H9 (cell line): Measurements from ENCODE around the gene RSPH3. TPM values are rescaled to one million over a fixed set of nuclear protein-coding genes. Genes with fewer than 3 reads are reported as not detected.

Experiments
- DNase-seq: peaks from one replicate; pipeline ENCODE4 v3.0.0-alpha.2; 2017
- H2AFZ ChIP-seq: one replicate; pipeline ENCODE4 v1.6.1; 2013; ENCODE audit warnings: mild to moderate bottlenecking, low read length, control low read depth, moderate library complexity
- H2AK5ac ChIP-seq: 2 replicates; pipeline ENCODE4 v1.6.1; 2013; ENCODE audit warnings: low read length, control low read depth, mixed read lengths; ENCODE audit not compliant: insufficient read length
- H2BK120ac ChIP-seq: one replicate; pipeline ENCODE4 v1.6.1; 2013; ENCODE audit warnings: low read depth, mild to moderate bottlenecking, low read length, control low read depth, inconsistent platforms; ENCODE audit not compliant: poor library complexity, severe bottlenecking
- H2BK12ac ChIP-seq: 2 replicates; pipeline ENCODE4 v1.6.1; 2013; ENCODE audit warnings: low read length, control low read depth, mixed read lengths, low read depth; ENCODE audit not compliant: insufficient read length
- H2BK15ac ChIP-seq: 2 replicates; pipeline ENCODE4 v1.6.1; 2013; ENCODE audit warnings: low read depth, low read length, control low read depth
- H2BK20ac ChIP-seq: one replicate; pipeline ENCODE4 v1.6.1; 2013; ENCODE audit warnings: low read depth, mild to moderate bottlenecking, low read length, control low read depth, inconsistent platforms; ENCODE audit not compliant: poor library complexity, severe bottlenecking
- H2BK5ac ChIP-seq: 2 replicates; pipeline ENCODE4 v1.6.1; 2013; ENCODE audit warnings: low read length, control low read depth, mixed read lengths; ENCODE audit not compliant: insufficient read length
- H3K14ac ChIP-seq: 2 replicates; pipeline ENCODE4 v1.6.1; 2013; ENCODE audit warnings: low read length, control low read depth; ENCODE audit not compliant: insufficient read depth
- H3K18ac ChIP-seq: 2 replicates; pipeline ENCODE4 v1.6.1; 2013; ENCODE audit warnings: low read depth, mild to moderate bottlenecking, mixed read lengths, low read length, control low read depth; ENCODE audit not compliant: insufficient read length
- H3K23ac ChIP-seq: 2 replicates; pipeline ENCODE4 v1.6.1; 2013; ENCODE audit warnings: low read length, control low read depth, mixed read lengths, low read depth; ENCODE audit not compliant: insufficient read length
- H3K23me2 ChIP-seq: 2 replicates; pipeline ENCODE4 v1.6.1; 2013; ENCODE audit warnings: low read depth, mild to moderate bottlenecking, mixed read lengths, low read length, control low read depth; ENCODE audit not compliant: insufficient read length, poor library complexity, severe bottlenecking
- H3K27ac ChIP-seq: 2 replicates; pipeline ENCODE4 v1.5.1; 2013; ENCODE audit warnings: low read length, control low read depth, mixed read lengths, low read depth; ENCODE audit not compliant: insufficient read length
- H3K27me3 ChIP-seq: 2 replicates; pipeline ENCODE4 v1.6.1; 2013; ENCODE audit warnings: low read length, control low read depth, inconsistent platforms; ENCODE audit not compliant: insufficient read depth
- H3K4ac ChIP-seq: 2 replicates; pipeline ENCODE4 v1.6.1; 2013; ENCODE audit warnings: low read depth, mild to moderate bottlenecking, control low read depth, inconsistent platforms, low read length, moderate library complexity
- H3K4me1 ChIP-seq: 2 replicates; pipeline ENCODE4 v1.6.1; 2013; ENCODE audit warnings: low read length, control low read depth, inconsistent platforms; ENCODE audit not compliant: insufficient read depth
- H3K4me2 ChIP-seq: 2 replicates; pipeline ENCODE4 v1.6.1; 2013; ENCODE audit warnings: low read length, control low read depth, mixed read lengths; ENCODE audit not compliant: insufficient read length, insufficient read depth
- H3K56ac ChIP-seq: 2 replicates; pipeline ENCODE4 v1.6.1; 2013; ENCODE audit warnings: low read depth, mild to moderate bottlenecking, mixed read lengths, low read length, control low read depth; ENCODE audit not compliant: insufficient read length
- H3K79me1 ChIP-seq: 2 replicates; pipeline ENCODE4 v1.6.1; 2013; ENCODE audit warnings: low read depth, mild to moderate bottlenecking, moderate library complexity, low read length, control low read depth, inconsistent platforms; ENCODE audit not compliant: insufficient read depth, poor library complexity, severe bottlenecking
- H3K79me2 ChIP-seq: 2 replicates; pipeline ENCODE4 v1.6.1; 2013; ENCODE audit warnings: low read length, control low read depth, inconsistent platforms; ENCODE audit not compliant: insufficient read depth
- H3K9ac ChIP-seq: 2 replicates; pipeline ENCODE4 v1.6.1; 2013; ENCODE audit warnings: low read length, control low read depth, mixed read lengths; ENCODE audit not compliant: insufficient read length; ENCODE audit errors: extremely low read depth
- H3K9me3 ChIP-seq: one replicate; pipeline ENCODE4 v1.6.1; 2013; ENCODE audit warnings: low read depth, low read length, inconsistent platforms; ENCODE audit not compliant: control insufficient read depth
- H3T11ph ChIP-seq: one replicate; pipeline ENCODE4 v1.6.1; 2013; ENCODE audit warnings: mild to moderate bottlenecking, low read length, control low read depth, inconsistent platforms
- H4K20me1 ChIP-seq: one replicate; pipeline ENCODE4 v1.6.1; 2013; ENCODE audit not compliant: control insufficient read depth, insufficient read length, insufficient read depth
- H4K5ac ChIP-seq: 2 replicates; pipeline ENCODE4 v1.6.1; 2013; ENCODE audit warnings: low read depth, mild to moderate bottlenecking, mixed read lengths, low read length, control low read depth; ENCODE audit not compliant: insufficient read length
- H4K8ac ChIP-seq: replicated peaks from 2 replicates; pipeline ENCODE4 v1.6.1; 2013; ENCODE audit warnings: low read length, control low read depth, mixed read lengths, low read depth; ENCODE audit not compliant: insufficient read length
- H4K91ac ChIP-seq: 2 replicates; pipeline ENCODE4 v1.6.1; 2013; ENCODE audit warnings: low read depth, mild to moderate bottlenecking, moderate library complexity, mixed read lengths, low read length, control low read depth; ENCODE audit not compliant: insufficient read length
- H3K27ac Mint-ChIP-seq, 3 experiments: 2 replicates in 2 of 3; 3 replicates in 1 of 3; pipeline ENCODE4 v1.8.0; 2020 to 2021; ENCODE audit warnings: mixed read lengths in 3 of 3, mild to moderate bottlenecking in 1 of 3, moderate library complexity in 1 of 3
- H3K27me3 Mint-ChIP-seq: 2 replicates; pipeline ENCODE4 v1.8.0; 2021; ENCODE audit warnings: low read depth, mild to moderate bottlenecking, moderate library complexity, mixed read lengths
- H3K36me3 Mint-ChIP-seq, 3 experiments: 2 replicates in 2 of 3; 3 replicates in 1 of 3; pipeline ENCODE4 v1.8.0; 2020 to 2021; ENCODE audit warnings: low read depth in 3 of 3, mixed read lengths in 3 of 3; ENCODE audit not compliant: insufficient read depth in 1 of 3
- H3K4me1 Mint-ChIP-seq, 2 experiments: 2 replicates each; pipeline ENCODE4 v1.8.0; 2020; ENCODE audit warnings: mixed read lengths in 2 of 2
- H3K4me3 Mint-ChIP-seq, 2 experiments: 2 replicates in 1 of 2; 3 replicates in 1 of 2; pipeline ENCODE4 v1.8.0; 2020 to 2021; ENCODE audit warnings: mild to moderate bottlenecking in 2 of 2, mixed read lengths in 2 of 2, moderate library complexity in 1 of 2
- H3K9me3 Mint-ChIP-seq, 2 experiments: 2 replicates in 1 of 2; 3 replicates in 1 of 2; pipeline ENCODE4 v1.8.0; 2020; ENCODE audit warnings: mild to moderate bottlenecking in 2 of 2, mixed read lengths in 2 of 2, moderate library complexity in 1 of 2
- WGBS: extraction: QIAGEN DNeasy Blood & Tissue Kit; methylation state at CpG from one replicate; pipeline ENCODE4 v1.1.7; 2013; ENCODE audit warnings: missing lambda C conversion rate, low lambda C conversion rate, mixed read lengths; ENCODE audit not compliant: insufficient read length; ENCODE audit errors: extremely low coverage; 5-methylcytosine and 5-hydroxymethylcytosine counted together
- total RNA-seq: library from RNA; stranded (reverse); gene quantifications from 2 replicates; pipeline ENCODE4 v1.2.1, GENCODE V29; 2021
- TF ChIP-seq, protein P1 (sequence below): fragments of 200-600 bp; sonication (generic); conservative IDR thresholded peaks from 3 replicates; pipeline ENCODE4 v1.8.0; 2021; ENCODE audit warnings: antibody characterized with exemption, mild to moderate bottlenecking

The RSPH3 gene
- total RNA-seq, 1 experiment from 2014 or later = 2.2 TPM

DNA sequence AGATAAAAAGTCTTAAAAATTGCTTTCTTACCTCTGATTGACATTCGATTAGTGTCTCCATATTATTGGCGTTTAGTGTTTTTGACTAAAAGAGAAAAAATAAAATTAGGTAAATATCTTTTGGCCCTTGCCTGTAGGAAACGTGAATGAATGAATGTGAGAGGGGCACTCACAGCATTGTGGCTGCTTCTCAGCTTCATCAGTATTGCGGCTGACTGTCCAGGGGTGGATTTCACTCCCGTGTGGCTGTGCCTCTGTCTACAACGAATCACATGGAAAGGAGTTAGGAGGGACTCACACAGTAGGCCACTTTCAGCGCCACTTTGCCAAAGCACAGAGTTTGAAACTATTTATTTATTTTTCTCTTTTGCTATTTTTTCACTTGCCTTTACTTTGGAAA, 43.9 kb upstream of the RSPH3 start:
- Histone ChIP-seq H3K18ac (no peak overlapping the region), H3K4me1 (no peaks in the 10 kb centered on the region), H3K27ac (no peak overlapping the region), H2BK12ac (no peak overlapping the region), H3K27me3 (no peaks in the 10 kb centered on the region), H3K4ac (no peak overlapping the region), H3K4me2 (no peak overlapping the region), H3K23me2 (no peaks in the 10 kb centered on the region), H4K5ac (no peak overlapping the region), H2BK120ac (no peak overlapping the region), H2AK5ac (no peak overlapping the region), H4K91ac (no peak overlapping the region), H2BK15ac (no peak overlapping the region), H2BK20ac (no peak overlapping the region), H3K23ac (no peak overlapping the region), H3K9ac (no peak overlapping the region), H3K56ac (no peak overlapping the region), H3K79me1 (no peaks in the 10 kb centered on the region), H3K9me3 (no peaks in the 10 kb centered on the region), H2AFZ (no peak overlapping the region), H4K8ac (no peak overlapping the region), H3K79me2 (no peaks in the 10 kb centered on the region), H4K20me1 (no peaks in the 10 kb centered on the region), H2BK5ac (no peak overlapping the region), H3T11ph (no peak overlapping the region), H3K14ac (no peak overlapping the region)
- WGBS = no CpG with 5 or more reads among the region's 7 CpGs
- Mint-ChIP-seq H3K27ac (no peak overlapping the region), H3K4me3 (no peak overlapping the region), H3K9me3 (no peaks in the 10 kb centered on the region), H3K36me3 (no peaks in the 10 kb centered on the region), H3K4me1 (peaks cover 12 to 15% of the 10 kb centered on the region in 2 experiments), H3K27me3 (no peaks in the 10 kb centered on the region; the same call in 1 of the 2 replicates)
- TF ChIP-seq, protein P1, sequence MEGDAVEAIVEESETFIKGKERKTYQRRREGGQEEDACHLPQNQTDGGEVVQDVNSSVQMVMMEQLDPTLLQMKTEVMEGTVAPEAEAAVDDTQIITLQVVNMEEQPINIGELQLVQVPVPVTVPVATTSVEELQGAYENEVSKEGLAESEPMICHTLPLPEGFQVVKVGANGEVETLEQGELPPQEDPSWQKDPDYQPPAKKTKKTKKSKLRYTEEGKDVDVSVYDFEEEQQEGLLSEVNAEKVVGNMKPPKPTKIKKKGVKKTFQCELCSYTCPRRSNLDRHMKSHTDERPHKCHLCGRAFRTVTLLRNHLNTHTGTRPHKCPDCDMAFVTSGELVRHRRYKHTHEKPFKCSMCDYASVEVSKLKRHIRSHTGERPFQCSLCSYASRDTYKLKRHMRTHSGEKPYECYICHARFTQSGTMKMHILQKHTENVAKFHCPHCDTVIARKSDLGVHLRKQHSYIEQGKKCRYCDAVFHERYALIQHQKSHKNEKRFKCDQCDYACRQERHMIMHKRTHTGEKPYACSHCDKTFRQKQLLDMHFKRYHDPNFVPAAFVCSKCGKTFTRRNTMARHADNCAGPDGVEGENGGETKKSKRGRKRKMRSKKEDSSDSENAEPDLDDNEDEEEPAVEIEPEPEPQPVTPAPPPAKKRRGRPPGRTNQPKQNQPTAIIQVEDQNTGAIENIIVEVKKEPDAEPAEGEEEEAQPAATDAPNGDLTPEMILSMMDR = no peak
- DNase-seq = no peak
